DMS114 treated with DMSO at 0.1 percent for 48 hours (cell line): Measurements from ENCODE around the gene MAML3.
"Not testable (repeated sequence)": the region's sequence is repeated elsewhere in the genome, so short reads cannot be mapped to it uniquely, and the experiment has no call there.

Experiments used
- DNase-seq: peaks from one replicate; lab custom pipeline; 2025; ENCODE audit not compliant: unreplicated experiment; lab: John Stamatoyannopoulos, UW

The MAML3 gene

DNA sequence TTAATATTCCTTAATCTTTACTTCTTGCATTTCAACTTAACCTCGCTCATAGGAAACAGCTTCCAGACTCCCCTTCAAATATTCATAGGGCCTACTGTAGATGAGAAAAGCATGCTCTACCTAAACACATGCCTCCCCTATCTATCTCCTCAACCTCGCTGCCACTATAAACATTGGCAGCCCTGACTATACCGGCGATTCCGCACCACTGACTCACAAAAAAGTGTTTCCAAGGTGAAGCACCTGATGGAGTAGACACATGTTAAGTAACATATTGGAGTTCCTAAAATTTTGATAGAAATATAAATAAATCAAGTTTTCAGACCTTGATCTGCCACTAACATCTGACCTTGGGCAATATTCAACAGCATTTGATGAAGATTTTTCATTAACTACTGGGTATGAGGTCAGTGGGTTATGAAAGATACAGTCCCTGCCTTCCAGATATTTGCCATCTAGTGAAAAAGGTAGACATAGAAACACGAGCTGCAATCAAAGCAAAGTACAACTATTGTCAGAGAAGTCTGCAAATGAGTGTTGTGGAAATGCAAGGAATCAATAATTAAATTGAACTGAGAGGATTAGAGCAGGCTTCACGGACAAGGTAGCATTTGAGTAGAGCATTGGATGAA, 184.2 kb downstream of the MAML3 start:
- DNase-seq = no peak

DNA sequence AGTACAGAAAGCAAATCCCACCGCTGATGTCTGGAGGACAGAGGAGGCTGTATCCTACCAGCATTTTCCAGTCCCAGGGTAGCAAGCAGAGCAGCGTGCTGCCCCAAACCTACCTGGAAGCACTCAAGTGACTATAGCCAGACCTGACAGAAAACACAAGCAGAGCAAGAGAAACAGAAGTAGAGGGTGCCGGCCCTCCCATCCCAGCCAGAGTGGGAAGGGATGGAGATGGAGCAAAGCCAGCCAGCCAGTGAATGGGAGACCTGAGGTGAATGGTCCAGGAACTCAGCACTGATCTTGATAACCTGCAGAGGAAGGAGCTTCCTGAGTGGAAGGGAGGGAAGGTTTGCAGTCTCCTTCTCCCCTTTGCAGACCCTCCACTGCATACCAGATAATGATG, 185.2 kb downstream of the MAML3 start:
- DNase-seq = no peak

DNA sequence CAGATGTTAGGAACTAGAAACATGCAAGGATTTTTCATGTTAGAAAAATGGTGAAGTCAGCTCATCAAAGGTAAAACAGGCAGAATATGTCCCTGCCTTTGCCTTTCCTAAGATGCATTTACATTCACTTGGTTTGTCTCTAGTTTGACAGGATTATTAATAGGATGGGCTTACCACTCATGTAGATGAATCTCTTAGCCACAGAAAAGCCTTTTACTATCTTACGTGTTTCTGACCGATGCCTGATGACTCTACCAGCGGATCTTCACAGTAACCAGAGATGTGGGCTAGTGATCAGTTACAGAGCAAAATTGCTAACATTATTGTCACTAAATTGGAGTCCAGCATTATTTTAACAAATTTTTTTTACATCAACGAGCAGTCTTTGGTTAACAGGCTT, 187.6 kb downstream of the MAML3 start:
- DNase-seq = no peak

DNA sequence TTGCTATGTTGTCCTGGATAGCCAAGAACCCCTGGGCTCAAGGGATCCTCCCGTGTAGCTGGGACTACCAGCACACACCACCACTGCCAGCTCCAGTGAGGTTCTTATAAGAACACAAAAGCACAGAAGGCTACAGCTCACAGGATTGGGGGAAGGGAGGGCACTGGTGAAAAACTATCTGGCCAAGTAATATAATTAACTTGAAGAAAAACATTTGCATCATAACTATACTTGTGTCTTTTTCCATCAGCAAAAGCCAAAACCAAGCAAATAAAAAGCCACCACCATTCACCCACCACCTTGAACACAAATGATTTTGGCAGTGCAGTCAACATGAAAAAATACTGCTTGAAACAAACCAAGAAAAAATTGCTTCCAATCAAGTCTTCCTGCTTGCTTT, 188.2 kb downstream of the MAML3 start:
- no peak for DNase-seq

DNA sequence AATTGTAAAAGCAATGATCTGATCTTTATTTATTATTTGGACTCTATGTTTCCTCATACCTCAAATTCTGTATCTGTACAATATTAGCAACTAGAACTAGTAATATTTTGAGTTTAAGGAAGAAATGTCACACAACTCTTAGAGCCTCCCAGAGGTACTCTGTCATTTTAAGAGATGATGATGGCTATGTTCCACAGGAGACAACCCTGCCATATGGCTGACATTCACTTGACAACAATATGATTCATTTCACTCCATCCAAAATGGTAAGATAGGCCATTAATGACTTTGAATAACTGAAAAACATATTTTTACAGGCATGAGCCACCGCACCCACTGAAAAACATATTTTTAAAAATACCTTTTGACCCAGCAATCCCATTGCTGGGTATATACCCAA, 190.3 kb downstream of the MAML3 start:
- no peak for DNase-seq

DNA sequence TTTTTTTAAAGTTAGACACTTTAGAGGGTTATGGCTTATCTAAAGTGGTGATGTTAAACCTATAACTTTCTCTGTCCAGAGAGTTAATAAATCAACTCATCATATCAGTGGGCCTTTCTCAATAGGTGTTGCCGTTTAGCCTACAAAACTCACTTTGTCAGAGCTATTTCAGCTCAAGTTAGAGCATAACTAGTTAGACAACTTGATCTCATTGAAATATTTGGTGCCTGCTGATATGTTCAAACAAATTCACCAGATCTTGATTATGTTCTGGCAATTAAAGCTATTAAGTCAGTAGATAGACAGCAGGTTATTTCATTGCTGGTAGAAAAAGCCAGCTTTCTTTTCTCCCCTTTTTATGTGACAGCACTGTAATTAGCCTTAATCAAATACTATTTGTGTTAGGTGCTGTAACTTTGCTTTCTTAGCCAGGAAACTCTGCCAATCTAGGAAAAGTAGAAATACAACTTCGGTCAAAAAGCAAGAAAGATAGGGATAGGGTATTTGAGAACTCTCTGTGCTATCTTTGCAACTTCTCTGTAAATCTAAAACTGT, 191.8 kb downstream of the MAML3 start:
- DNase-seq = no peak

DNA sequence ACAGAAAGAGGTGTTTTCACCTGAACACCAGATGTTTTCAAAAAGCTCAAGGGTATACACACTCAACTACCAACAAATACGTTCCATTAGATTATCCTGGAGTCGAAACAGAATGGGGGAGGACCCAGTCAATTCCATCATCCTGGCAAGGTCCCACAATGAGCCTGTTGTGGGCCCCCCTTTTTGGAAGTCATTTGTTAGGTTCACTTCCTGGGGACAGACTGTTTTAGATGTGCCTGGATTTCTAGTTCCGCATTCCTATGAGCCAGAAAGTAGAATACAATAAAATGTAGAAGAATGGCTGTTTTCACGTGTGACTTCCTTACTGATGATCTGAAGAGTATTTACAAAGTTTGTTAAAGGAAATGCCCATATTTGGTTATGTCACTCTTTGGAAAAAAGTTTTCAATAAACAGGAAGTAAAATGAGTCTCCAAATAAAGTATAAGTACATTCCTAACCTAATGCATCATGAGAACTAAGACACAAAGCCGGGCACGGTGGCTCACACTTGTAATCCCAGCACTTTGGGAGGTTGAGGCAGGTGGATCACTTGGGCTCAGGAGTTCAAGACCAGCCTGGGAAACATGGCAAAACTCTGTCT, 192.5 kb downstream of the MAML3 start:
- no peak for DNase-seq

DNA sequence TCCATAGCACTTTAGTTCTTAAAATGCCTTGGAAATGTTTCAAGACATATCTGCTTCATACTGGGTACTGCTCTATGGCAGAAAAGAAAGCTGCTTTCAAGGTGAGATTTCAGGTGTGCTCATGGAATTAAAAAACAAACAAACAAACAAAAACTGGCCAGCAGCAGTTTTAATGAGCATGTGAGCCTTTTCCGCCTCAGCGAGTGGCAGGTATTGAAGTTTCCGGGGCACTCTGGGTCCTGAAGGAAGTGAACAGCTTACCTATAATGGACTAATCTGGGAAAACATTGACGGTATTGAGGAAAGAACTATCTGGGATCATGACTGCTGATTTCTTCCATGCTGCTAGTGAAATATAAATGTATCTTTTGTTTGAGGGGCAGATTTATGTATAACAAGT, 194.6 kb downstream of the MAML3 start:
- no peak for DNase-seq

DNA sequence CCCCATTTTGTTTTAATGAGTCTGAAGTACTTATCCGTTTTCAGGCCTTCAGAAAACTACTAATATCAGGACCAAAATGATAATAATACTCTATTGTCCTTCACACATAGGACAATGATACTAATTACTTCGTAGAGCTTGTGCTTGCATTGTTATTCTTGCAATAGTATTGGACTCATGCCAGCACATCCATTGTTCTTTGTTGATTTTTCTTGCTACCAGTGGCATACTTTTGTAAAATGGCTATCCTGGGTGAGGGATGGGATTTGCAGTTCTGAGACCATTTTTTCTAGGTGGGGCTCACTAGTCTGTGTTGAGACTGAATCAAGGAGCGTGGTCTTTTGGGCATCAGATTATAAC, 195.3 kb downstream of the MAML3 start:
- DNase-seq = no peak

DNA sequence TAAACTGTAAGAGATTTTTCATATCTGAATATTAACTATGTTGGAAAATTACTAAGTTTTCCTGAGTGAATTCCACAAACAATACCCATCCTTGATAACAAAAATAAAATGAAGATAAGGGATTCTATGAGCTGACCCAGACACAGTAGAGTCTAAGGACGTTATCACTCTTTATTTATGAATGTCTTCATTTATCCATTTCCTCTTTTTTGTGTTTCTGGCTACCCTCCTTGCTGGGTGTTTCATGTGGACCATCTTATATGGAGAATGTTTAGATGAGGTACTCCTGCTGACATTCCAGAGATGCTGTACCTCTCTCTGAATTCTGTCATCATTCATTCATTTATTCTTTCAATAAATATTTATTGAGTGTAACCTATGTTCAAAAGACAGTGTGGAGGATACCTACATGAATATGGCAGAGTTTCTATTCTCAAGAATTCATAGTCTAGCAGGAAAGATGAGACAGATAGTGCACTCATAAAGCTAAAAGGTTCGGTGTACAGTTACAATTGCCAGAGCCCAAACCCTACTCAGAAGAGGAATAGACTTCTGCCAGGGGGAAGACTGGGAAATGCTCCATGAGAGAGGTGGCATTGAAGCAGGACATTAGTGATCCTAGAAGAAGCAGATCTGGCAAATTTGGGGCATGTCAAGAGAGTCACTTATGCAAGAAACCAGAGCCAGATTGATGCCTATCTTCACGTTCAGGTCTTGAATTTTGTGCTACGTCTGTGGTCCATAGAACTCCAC, 195.8 kb downstream of the MAML3 start:
- DNase-seq = no peak

DNA sequence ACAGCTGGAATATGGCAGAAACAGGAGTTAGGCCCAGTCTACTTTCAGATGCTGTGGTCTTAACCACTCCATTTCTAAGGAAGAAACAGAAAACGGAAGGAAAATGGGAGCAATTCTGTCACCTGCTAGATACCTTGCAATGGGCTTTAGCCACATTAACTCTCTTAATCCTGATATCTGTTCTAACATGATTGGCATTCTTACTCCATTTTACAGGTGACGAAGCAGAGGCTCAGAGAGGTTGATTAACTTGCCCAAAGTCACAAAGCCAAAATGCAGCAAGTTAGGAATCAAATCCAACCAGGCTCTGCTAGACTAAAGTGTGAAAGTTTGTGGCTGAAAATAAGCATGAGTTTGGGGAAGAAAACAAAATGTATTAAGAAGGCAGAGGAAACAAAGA, 196.9 kb downstream of the MAML3 start:
- no peak for DNase-seq

DNA sequence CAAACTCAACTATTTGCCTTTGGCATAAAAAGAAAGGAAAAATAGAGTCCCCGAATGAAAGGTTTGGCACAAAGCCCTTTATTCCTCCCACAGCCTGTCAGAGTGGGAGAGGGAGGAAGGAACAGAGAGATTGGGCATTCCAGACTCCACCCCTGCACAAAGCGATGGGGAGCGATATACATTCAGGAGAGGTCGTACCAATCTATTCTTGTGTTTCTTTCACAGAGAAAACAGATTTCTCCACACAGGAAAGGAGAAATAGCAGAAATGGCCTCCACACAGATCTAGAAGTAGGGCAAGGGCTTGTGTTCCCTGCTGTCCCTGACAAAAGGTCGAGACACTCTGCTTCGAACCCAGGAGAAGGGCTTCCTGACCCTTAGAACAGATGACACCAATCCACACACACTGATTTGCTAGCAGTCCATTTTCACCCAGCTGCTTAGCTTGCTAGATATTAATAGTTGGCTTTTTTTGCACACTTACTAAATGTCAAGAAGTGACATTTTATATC, 197.4 kb downstream of the MAML3 start:
- no peak for DNase-seq

DNA sequence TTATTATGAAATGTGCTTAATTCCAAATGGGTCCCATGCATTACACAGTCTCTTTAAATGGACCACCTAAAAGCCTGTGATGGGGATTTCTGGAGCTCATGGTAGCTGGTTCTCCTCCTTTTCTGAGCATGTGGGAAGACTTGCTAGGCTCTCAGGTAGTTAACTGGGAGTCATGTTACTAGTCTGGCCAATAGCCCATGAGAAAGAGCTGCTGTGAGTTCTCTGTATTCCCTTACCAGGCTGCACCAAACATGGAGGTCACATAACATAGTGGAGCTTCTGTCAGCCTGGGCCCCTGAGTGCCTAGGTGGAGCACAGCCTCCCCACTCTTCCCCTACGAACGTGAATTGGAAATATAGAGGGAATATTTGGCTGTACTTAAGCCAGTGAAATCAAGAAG, 198.4 kb downstream of the MAML3 start:
- no peak for DNase-seq

DNA sequence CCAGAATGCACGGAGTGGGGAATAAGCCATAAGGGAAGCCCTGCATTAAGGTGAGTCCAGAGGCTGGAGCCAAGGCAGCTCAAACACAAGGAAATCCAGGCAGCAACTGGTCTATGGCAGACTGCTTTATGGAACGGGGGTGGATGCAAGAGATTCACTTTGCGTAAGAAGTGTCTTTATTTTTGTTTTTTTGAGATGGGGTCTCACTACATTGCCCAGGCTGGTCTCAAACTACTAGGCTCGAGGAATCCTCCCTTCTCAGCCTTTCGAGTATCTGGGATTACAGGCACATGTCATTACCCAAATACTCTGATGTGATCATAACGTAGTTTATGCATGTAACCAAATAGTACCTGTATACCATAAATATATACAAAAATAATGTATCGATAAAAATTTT, 199.5 kb downstream of the MAML3 start:
- DNase-seq = no peak

DNA sequence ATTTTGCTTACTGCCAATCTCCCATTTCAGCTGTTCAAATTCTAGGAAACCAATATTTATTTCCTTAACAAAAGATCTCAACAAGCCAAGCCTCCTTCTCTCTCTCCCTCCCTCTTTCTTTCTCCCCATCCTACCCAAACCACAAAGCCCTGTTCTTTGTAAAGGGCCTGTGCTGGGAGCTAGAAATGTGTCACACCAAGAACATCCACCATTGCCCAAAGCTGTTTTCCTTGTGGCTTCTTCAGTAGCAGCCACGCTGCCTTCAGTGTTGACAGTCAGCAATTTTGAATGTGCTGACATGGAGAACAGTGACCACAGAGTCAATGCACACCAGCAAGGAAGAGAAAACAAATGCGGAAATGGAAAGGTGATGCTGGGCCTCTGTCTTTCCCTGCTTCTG, 203.0 kb downstream of the MAML3 start:
- DNase-seq = no peak

DNA sequence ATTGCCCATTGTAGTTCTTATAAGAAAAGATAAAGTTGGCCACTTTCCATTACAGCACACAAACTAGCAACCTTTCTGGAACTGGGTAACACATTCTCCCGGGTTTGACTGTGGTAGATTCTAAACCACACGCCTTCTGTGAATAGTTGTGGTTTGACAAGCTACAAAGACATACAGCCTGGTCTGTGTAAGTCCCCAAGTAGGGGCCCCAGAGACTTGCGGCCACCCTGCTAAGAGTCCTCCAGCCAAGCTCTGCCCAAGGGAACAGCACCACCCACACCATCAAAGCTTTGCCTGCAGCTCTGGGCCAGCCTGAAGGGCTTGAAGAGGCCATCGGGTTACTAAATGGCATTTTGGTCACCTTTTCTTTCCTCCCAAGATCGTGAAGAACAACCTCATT, 203.4 kb downstream of the MAML3 start:
- DNase-seq = no peak

DNA sequence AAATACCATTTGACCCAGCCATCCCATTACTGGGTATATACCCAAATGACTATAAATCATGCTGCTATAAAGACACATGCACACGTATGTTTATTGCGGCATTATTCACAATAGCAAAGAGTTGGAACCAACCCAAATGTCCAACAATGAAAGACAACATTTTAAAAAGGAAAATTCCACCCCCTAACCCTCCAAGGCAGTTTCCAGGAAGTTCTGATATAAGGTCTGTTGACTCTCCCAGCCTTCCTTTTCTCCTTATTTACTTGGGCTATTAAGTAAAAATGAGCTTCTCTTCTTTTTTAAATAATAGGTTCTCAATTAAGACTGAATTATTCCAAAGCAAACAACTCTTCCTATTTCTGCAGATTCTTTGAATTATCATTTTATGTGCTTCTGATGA, 209.1 kb downstream of the MAML3 start:
- DNase-seq = not testable (repeated sequence)

DNA sequence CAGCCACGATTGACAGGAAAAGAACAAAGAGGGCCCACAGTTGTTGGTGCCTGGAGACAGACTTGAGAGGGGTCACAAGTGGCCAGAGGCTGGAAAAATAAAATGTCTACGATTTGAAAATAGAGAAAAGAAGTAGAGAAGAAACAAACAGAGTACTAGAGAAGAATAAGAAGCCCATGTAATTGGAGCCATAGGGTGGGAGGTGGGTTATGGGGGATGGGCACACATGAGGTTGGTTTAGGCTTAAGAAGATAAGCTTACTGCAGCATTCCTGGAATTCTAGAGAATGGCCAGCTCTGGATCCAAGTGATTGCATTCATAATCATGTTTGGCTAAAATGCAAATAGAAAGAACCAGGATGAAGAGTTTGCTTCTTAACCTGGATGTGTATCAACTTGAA, 210.7 kb downstream of the MAML3 start:
- DNase-seq = no peak

DNA sequence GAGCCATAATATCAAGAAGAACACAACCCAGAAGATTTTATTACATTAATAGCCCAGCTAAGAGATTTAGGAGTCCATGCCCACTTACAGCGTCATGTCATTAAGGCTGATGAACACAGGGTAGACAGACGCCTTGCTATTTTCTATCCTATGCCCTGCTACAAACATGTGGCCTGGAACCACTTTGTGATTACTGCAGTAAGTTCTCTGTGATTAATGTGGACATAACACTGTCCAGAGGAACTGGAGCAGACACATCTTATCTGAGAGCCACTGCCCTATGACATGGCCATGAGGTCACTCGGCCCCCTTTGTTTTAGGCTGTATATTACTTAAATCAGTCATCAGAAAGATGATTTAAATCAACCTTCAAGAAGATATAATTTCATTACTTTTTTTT, 211.7 kb downstream of the MAML3 start:
- no peak for DNase-seq

DNA sequence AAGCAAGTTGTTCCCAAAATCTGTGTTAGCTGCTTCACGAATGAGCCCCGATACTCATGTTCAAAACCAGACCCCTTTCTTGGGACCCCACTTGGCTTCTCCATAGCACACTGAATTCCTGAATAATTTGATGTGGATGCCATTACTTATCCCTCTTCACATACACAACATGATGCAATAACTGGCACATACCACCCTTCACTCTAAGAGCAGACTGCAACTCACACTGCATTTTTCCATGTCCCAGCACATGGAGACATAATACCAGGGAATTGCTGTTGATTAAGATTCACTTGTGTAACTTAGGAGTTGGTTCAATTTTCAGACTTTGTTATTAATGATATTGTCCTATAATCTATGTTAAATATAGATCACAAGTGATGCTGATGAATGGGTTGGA, 213.4 kb downstream of the MAML3 start:
- no peak for DNase-seq

DNA sequence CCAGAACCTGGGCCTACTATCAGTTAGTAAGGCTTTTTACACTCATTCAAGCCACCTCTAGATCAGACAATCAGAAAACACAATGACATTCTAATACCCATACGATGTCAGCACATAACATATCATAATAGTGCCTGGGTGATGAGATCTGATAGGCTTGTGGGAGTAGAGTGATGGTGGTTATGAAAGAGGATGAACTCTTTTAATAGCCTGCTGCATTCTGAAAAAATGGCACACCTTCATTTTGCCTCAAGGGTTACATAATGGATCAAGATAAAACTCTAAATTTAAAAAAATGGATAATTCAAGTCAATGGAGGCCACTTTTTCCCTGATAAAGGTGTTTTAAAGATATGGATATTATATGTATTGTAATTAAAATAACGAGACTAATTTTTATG, 215.6 kb downstream of the MAML3 start:
- DNase-seq = no peak

DNA sequence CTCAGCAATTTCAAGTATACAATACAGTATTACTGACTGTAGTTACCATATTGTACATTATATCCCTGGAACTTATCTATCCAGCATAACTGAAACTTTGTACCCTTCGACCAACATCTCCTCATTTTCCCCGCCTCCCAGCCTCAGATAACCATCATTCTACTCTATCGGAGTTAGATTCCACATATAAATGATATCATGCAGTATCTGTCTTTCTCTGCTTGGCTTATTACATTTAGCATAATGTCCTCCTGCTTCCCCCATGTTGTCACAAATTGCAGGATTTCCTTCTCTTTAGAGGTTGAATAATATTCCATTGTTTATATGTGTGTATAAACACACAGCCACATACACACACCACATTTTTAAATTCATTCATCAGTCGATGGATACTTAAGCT, 218.1 kb downstream of the MAML3 start:
- DNase-seq = no peak
